Measurements from ENCODE around the gene UBA6. TPM values are rescaled to one million over a fixed set of nuclear protein-coding genes. Genes with fewer than 3 reads are reported as not detected.

Gene UBA6
- total and polyA plus RNA-seq, 2 of the 4 experiments (the other 2 are of a cell fraction), result 29.2 to 268 TPM

GRCh38 chr4:67587156-67587555, 113.8 kb downstream of the UBA6 start:
- POLR2A ChIA-PET (ENCODE audit: unreplicated experiment), result no interaction called here
- BruUV-seq (replicated peaks), result no TSS peak
- no peak overlapping the region for H2AK9ac ChIP-seq (replicated peaks; ENCODE audit: low read depth, low read length, poor library complexity)

More at GRCh38 chr4:67587156-67587555, 113.8 kb downstream of the UBA6 start:
- H3K23ac ChIP-seq (ENCODE audit: low read depth, low read length), result no peak overlapping the region
- H3K9ac ChIP-seq (ENCODE audit: low read depth, low read length), result no peak overlapping the region
- H4K20me1 ChIP-seq (ENCODE audit: insufficient read depth, low read length), result no peaks in the 10 kb centered on the region
- CTCF ChIA-PET, result no interaction called here
- no peaks in the 10 kb centered on the region for H3K79me1 ChIP-seq (ENCODE audit: low read depth in 1 of 2, low read length in 2 of 2)
- dilution Hi-C loops (cut with HindIII; ENCODE audit: low sequenced_read_pairs, unreplicated experiment) (no loop called here), in situ Hi-C loops (cut with MboI; ENCODE audit: low sequenced_read_pairs) (no loop called here), intact Hi-C loops (cut with micrococcal nuclease) (no loop called here)
- no peak overlapping the region for H3K14ac ChIP-seq (replicated peaks; ENCODE audit: low read depth, low read length)
- ATAC-seq (ENCODE audit: low read depth) (no peak), DNase-seq (no peak)
- no peak overlapping the region for H3K18ac ChIP-seq (ENCODE audit: low read depth, low read length)
- no peak overlapping the region for H2BK20ac ChIP-seq (ENCODE audit: low read depth, low read length)
- no peak overlapping the region for H3K56ac ChIP-seq (ENCODE audit: extremely low read depth, insufficient read depth, low read length)
- no peak overlapping the region for H4K91ac ChIP-seq (ENCODE audit: insufficient read depth, low read depth, low read length)
- TF ChIP-seq RCOR1 (IDR thresholded peaks at IDR 0.05; ENCODE audit: insufficient replicate concordance, low read length) (no peak), CHD1 (IDR thresholded peaks at IDR 0.05; ENCODE audit: low read depth, low read length) (no peak)
- no peaks in the 10 kb centered on the region for H3K9me1 ChIP-seq (ENCODE audit: insufficient read depth, low read length)
- no peak overlapping the region for H3K4me2 ChIP-seq (ENCODE audit: low read depth, low read length)
- no peak overlapping the region for H3K27ac ChIP-seq (ENCODE audit: insufficient read depth, low read length)
- H2AFZ ChIP-seq (replicated peaks; ENCODE audit: low read length, poor library complexity), result no peak overlapping the region
- H2BK15ac ChIP-seq (ENCODE audit: low read depth, low read length), result no peak overlapping the region
- H2AK5ac ChIP-seq (ENCODE audit: low read depth, low read length), result no peak overlapping the region
- H3K9me3 ChIP-seq (ENCODE audit: control insufficient read depth, insufficient read depth, low read length), result no peaks in the 10 kb centered on the region
- no peak overlapping the region for H2BK120ac ChIP-seq (ENCODE audit: low read depth, low read length)
- H4K8ac ChIP-seq (ENCODE audit: low read depth in 2 of 2, low read length in 2 of 2), result no peak overlapping the region
- H2BK5ac ChIP-seq (ENCODE audit: low read depth, low read length, poor library complexity, severe bottlenecking), result no peak overlapping the region
- no peaks in the 10 kb centered on the region for H3K36me3 ChIP-seq (ENCODE audit: control insufficient read depth, insufficient read depth, low read length)
- no peaks in the 10 kb centered on the region for H3K27me3 ChIP-seq (ENCODE audit: control insufficient read depth, insufficient read depth, low read length)
- no peaks in the 10 kb centered on the region for H3K4me1 ChIP-seq (ENCODE audit: control insufficient read depth, insufficient read depth, low read length)
- no CpG with 5 or more reads among the region's 3 CpGs for WGBS, 2 experiments (ENCODE audit: extremely low coverage in 2 of 2, insufficient read length in 1 of 2)
- H4K5ac ChIP-seq (ENCODE audit: low read depth, low read length), result no peak overlapping the region
- H3K4ac ChIP-seq (ENCODE audit: low read depth, low read length), result no peak overlapping the region
- no peak overlapping the region for H3K4me3 ChIP-seq (ENCODE audit: insufficient read depth, low read depth, low read length)
